ENCODE measurements around the gene METRNL.

The METRNL gene

DNA sequence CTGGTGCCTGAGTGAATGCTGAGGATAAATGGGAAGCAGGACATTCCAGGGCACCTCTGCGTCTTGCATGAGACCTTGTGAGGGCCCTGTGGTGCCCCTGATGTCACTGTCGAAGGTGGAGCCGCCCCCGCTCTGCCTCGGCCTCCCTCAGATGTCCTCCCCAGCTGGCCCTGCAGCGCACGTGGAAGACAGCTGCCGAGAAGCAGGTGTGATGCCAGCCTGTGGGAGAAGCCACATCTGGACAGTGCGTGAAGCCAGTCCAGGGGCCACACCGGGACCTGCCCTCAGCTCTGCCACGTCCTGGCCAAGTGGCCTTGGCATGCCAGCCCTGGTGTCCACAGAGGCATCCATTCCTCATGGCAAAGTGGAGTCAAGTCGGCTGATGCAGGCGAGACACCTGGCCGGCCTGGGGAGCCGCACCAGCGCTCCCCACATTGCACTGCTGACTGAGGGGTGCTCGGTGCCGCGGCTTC lies 21.6 kb upstream of the METRNL start:
- Histone ChIP-seq H3K27me3 (ENCODE audit: insufficient read depth, low read length) (no peaks in the 10 kb centered on the region; the same call in 1 of the 2 replicates), H3K9ac (ENCODE audit: low read length) (no peak overlapping the region), H3K9me2 (ENCODE audit: low read depth, low read length) (no peaks in the 10 kb centered on the region), H3K4me1 (ENCODE audit: insufficient read depth, low read length, severe bottlenecking) (peaks cover 11% of the 10 kb centered on the region), H3K27ac (ENCODE audit: low read depth, low read length, poor library complexity, severe bottlenecking) (no peak overlapping the region), H3K9me3 (ENCODE audit: low read length) (no peaks in the 10 kb centered on the region), H3K4me2 (ENCODE audit: low read length) (no peak overlapping the region), H3K79me2 (ENCODE audit: insufficient read depth, low read length) (no peaks in the 10 kb centered on the region), H2AFZ (ENCODE audit: low read length) (no peak overlapping the region), H3F3A (ENCODE audit: insufficient read depth, low read length) (no peaks in the 10 kb centered on the region), H3K36me3 (ENCODE audit: insufficient read depth, low read length) (no peaks in the 10 kb centered on the region), H4K20me1 (ENCODE audit: insufficient read depth, low read length) (no peaks in the 10 kb centered on the region), H3K4me3 (ENCODE audit: low read depth, low read length, poor library complexity, severe bottlenecking) (no peak overlapping the region)
- no peak for TF ChIP-seq CTCF (IDR thresholded peaks at IDR 0.05; ENCODE audit: low read length)
- no peak for TF ChIP-seq EZH2 (IDR thresholded peaks at IDR 0.05; ENCODE audit: borderline replicate concordance, low read length)

DNA sequence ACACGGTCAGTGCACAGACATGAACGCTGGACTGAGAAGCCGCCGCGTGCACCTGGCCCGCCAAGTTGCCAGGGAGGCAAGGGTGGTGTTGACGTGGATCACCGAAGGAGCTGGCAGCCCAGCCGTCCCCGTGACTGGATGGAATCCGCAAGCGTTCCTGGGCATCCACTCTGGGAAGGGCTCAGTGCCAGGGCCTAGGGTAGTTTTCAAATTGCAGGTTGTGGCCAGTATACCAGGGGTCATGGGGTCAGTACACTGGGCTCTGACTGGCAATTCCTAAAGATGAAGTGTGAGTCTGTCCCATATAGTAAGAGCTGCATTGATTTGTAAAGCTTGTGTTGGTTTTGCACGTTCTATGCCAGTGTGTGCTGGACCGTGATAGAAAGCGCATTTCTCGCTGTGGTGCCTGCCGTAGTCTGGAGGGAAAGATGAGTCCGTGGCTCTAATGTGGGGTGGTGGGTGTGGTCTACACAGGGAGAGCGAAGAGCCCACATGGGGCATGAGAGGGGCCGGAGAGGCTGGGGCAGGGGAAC lies 21.1 kb upstream of the METRNL start:
- Histone ChIP-seq H3K27ac (ENCODE audit: low read depth, low read length, poor library complexity, severe bottlenecking) (no peak overlapping the region), H3K4me2 (ENCODE audit: low read length) (no peak overlapping the region), H3K9me2 (ENCODE audit: low read depth, low read length) (no peaks in the 10 kb centered on the region), H3K9me3 (ENCODE audit: low read length) (no peaks in the 10 kb centered on the region), H2AFZ (ENCODE audit: low read length) (no peak overlapping the region), H3K4me1 (ENCODE audit: insufficient read depth, low read length, severe bottlenecking) (peaks cover 10% of the 10 kb centered on the region), H3F3A (ENCODE audit: insufficient read depth, low read length) (no peaks in the 10 kb centered on the region), H4K20me1 (ENCODE audit: insufficient read depth, low read length) (no peaks in the 10 kb centered on the region), H3K36me3 (ENCODE audit: insufficient read depth, low read length) (no peaks in the 10 kb centered on the region), H3K9ac (ENCODE audit: low read length) (no peak overlapping the region), H3K4me3 (ENCODE audit: low read depth, low read length, poor library complexity, severe bottlenecking) (no peak overlapping the region), H3K27me3 (ENCODE audit: insufficient read depth, low read length) (no peaks in the 10 kb centered on the region; the same call in 1 of the 2 replicates), H3K79me2 (ENCODE audit: insufficient read depth, low read length) (no peaks in the 10 kb centered on the region)
- no peak for TF ChIP-seq EZH2 (IDR thresholded peaks at IDR 0.05; ENCODE audit: borderline replicate concordance, low read length)
- no peak for TF ChIP-seq CTCF (IDR thresholded peaks at IDR 0.05; ENCODE audit: low read length)

GRCh38 chr17:83061586-83061985 lies 17.8 kb upstream of the METRNL start:
- Histone ChIP-seq H3K36me3 (ENCODE audit: insufficient read depth, low read length) (no peaks in the 10 kb centered on the region), H3K4me2 (ENCODE audit: low read length) (no peak overlapping the region), H3F3A (ENCODE audit: insufficient read depth, low read length) (no peaks in the 10 kb centered on the region), H4K20me1 (ENCODE audit: insufficient read depth, low read length) (no peaks in the 10 kb centered on the region), H3K4me1 (ENCODE audit: insufficient read depth, low read length, severe bottlenecking) (no peaks in the 10 kb centered on the region), H3K9me2 (ENCODE audit: low read depth, low read length) (no peaks in the 10 kb centered on the region), H3K27ac (ENCODE audit: low read depth, low read length, poor library complexity, severe bottlenecking) (no peak overlapping the region), H3K27me3 (ENCODE audit: insufficient read depth, low read length) (peaks cover 7% of the 10 kb centered on the region; the same call in 1 of the 2 replicates), H3K4me3 (ENCODE audit: low read depth, low read length, poor library complexity, severe bottlenecking) (no peak overlapping the region), H3K79me2 (ENCODE audit: insufficient read depth, low read length) (no peaks in the 10 kb centered on the region), H3K9me3 (ENCODE audit: low read length) (no peaks in the 10 kb centered on the region), H3K9ac (ENCODE audit: low read length) (no peak overlapping the region), H2AFZ (ENCODE audit: low read length) (no peak overlapping the region)
- TF ChIP-seq CTCF (IDR thresholded peaks at IDR 0.05; ENCODE audit: low read length), result no peak
- no peak for TF ChIP-seq EZH2 (IDR thresholded peaks at IDR 0.05; ENCODE audit: borderline replicate concordance, low read length)

Measured in OCI-LY1 (cell line).